ENCODE data around the gene SMARCD3. TPM values are rescaled to one million over a fixed set of nuclear protein-coding genes. Genes with fewer than 3 reads are reported as not detected.

The SMARCD3 gene
- polyA plus RNA-seq, 3 donors: 104 to 183 (median 112) TPM

DNA sequence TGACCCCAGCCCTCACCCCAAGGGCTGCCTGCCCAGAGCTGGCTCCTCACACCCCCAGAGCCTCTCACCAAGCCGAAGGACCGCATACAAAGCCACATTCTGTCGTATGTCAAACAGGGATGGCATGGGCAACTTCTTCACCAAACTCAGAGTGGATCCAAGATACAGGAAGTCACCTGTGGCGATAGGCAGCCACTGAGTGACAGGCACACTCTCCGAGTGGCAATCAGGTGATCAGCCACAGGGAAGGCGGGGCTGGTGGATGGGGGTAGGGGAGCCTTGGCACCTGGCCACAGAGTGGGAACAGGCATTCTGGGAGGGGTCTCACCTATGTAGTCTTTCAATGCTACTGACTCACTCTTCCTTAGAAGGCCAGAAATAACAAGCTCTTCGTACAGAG lies 54.3 kb downstream of the SMARCD3 start:
- H3K9me3 ChIP-seq (replicated peaks in 1 of 2; ENCODE audit: control insufficient read depth in 1 of 2, insufficient read depth in 1 of 2, low read length in 2 of 2): no peaks in the 10 kb centered on the region
- 27% methylated on average over 2 of the region's 7 CpGs for WGBS (ENCODE audit: insufficient coverage)
- Mint-ChIP-seq H3K27me3 (ENCODE audit: low read depth in 3 of 3) (peaks cover 3 to 23% (median 8%) of the 10 kb centered on the region in 3 donors), H3K4me3 (no peak overlapping the region), H3K27ac (no peak overlapping the region), H3K9me3 (peaks cover 0 to 1% (median 0%) of the 10 kb centered on the region in 7 donors), H3K36me3 (no peaks in the 10 kb centered on the region), H3K4me1 (no peaks in the 10 kb centered on the region)
- H3K36me3 ChIP-seq (replicated peaks in 1 of 2; ENCODE audit: control insufficient read depth in 1 of 2, insufficient read depth in 2 of 2, low read length in 2 of 2): no peaks in the 10 kb centered on the region
- H2AFZ ChIP-seq (ENCODE audit: insufficient read depth, low read depth, low read length, poor library complexity, severe bottlenecking): no peak overlapping the region
- intact Hi-C loops (cut with micrococcal nuclease): no loop called here
- no peaks in the 10 kb centered on the region for H3K79me2 ChIP-seq (ENCODE audit: insufficient read depth, low read length)
- DNase-seq: no peak
- no peaks in the 10 kb centered on the region for H4K20me1 ChIP-seq (ENCODE audit: insufficient read depth, low read length)
- no peak overlapping the region for H3K27ac ChIP-seq (ENCODE audit: low read depth in 1 of 2, low read length in 2 of 2)
- no peak overlapping the region for H3K4me2 ChIP-seq (replicated peaks; ENCODE audit: extremely low read depth, low read length, poor library complexity, severe bottlenecking)
- no peak overlapping the region for H3K9ac ChIP-seq (ENCODE audit: insufficient read depth, low read length, poor library complexity, severe bottlenecking)
- TF ChIP-seq, protein P1, sequence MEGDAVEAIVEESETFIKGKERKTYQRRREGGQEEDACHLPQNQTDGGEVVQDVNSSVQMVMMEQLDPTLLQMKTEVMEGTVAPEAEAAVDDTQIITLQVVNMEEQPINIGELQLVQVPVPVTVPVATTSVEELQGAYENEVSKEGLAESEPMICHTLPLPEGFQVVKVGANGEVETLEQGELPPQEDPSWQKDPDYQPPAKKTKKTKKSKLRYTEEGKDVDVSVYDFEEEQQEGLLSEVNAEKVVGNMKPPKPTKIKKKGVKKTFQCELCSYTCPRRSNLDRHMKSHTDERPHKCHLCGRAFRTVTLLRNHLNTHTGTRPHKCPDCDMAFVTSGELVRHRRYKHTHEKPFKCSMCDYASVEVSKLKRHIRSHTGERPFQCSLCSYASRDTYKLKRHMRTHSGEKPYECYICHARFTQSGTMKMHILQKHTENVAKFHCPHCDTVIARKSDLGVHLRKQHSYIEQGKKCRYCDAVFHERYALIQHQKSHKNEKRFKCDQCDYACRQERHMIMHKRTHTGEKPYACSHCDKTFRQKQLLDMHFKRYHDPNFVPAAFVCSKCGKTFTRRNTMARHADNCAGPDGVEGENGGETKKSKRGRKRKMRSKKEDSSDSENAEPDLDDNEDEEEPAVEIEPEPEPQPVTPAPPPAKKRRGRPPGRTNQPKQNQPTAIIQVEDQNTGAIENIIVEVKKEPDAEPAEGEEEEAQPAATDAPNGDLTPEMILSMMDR (IDR thresholded peaks at IDR 0.05): no peak
- no peaks in the 10 kb centered on the region for H3K27me3 ChIP-seq (ENCODE audit: control insufficient read depth in 2 of 2, insufficient read depth in 2 of 2, low read length in 2 of 2)
- no peaks in the 10 kb centered on the region for H3K4me1 ChIP-seq (ENCODE audit: control insufficient read depth in 1 of 2, insufficient read depth in 2 of 2, low read length in 2 of 2)
- no peak overlapping the region for H3K4me3 ChIP-seq (replicated peaks in 1 of 3; ENCODE audit: low read depth in 2 of 3, low read length in 3 of 3)

- intact Hi-C loops (cut with micrococcal nuclease): no loop called here
- TF ChIP-seq, protein P1 (IDR thresholded peaks at IDR 0.05): no peak
- H3K4me3 Mint-ChIP-seq: no peak overlapping the region
These were observed 55.1 kb downstream of the SMARCD3 start for GRCh38 chr7:151193203-151193978.

More at GRCh38 chr7:151193203-151193978, 55.1 kb downstream of the SMARCD3 start:
- no peaks in the 10 kb centered on the region for H4K20me1 ChIP-seq (ENCODE audit: insufficient read depth, low read length)
- no peaks in the 10 kb centered on the region for H3K9me3 ChIP-seq (replicated peaks in 1 of 2; ENCODE audit: control insufficient read depth in 1 of 2, insufficient read depth in 1 of 2, low read length in 2 of 2)
- no peaks in the 10 kb centered on the region for H3K36me3 Mint-ChIP-seq
- no peak for DNase-seq
- H3K27ac Mint-ChIP-seq: no peak overlapping the region
- 96% methylated on average over 5 of the region's 14 CpGs for WGBS (ENCODE audit: insufficient coverage)
- H3K9me3 Mint-ChIP-seq: peaks cover 0 to 1% (median 0%) of the 10 kb centered on the region in 7 donors
- H3K4me1 Mint-ChIP-seq: no peaks in the 10 kb centered on the region
- H2AFZ ChIP-seq (ENCODE audit: insufficient read depth, low read depth, low read length, poor library complexity, severe bottlenecking): no peak overlapping the region
- no peak overlapping the region for H3K4me3 ChIP-seq (replicated peaks in 1 of 3; ENCODE audit: low read depth in 2 of 3, low read length in 3 of 3)
- H3K4me1 ChIP-seq (ENCODE audit: control insufficient read depth in 1 of 2, insufficient read depth in 2 of 2, low read length in 2 of 2): no peaks in the 10 kb centered on the region
- no peak overlapping the region for H3K27ac ChIP-seq (ENCODE audit: low read depth in 1 of 2, low read length in 2 of 2)
- H3K79me2 ChIP-seq (ENCODE audit: insufficient read depth, low read length): no peaks in the 10 kb centered on the region
- no peaks in the 10 kb centered on the region for H3K36me3 ChIP-seq (replicated peaks in 1 of 2; ENCODE audit: control insufficient read depth in 1 of 2, insufficient read depth in 2 of 2, low read length in 2 of 2)
- no peak overlapping the region for H3K4me2 ChIP-seq (replicated peaks; ENCODE audit: extremely low read depth, low read length, poor library complexity, severe bottlenecking)
- peaks cover 3 to 23% (median 11%) of the 10 kb centered on the region in 3 donors for H3K27me3 Mint-ChIP-seq (ENCODE audit: low read depth in 3 of 3)
- H3K27me3 ChIP-seq (ENCODE audit: control insufficient read depth in 2 of 2, insufficient read depth in 2 of 2, low read length in 2 of 2): no peaks in the 10 kb centered on the region
- no peak overlapping the region for H3K9ac ChIP-seq (ENCODE audit: insufficient read depth, low read length, poor library complexity, severe bottlenecking)

Measured in CD14-positive monocyte (primary cell).